Effector memory CD8-positive, alpha-beta T cell (primary cell): ENCODE results near the gene UGT2B17.
"Not testable (repeated sequence)": the region's sequence is repeated elsewhere in the genome, so short reads cannot be mapped to it uniquely, and the experiment has no call there.

Experiments used
- ATAC-seq: fragments of 150-1000 bp; cut with Tn5 transposase; replicated peaks from 2 replicates; pipeline ENCODE4 v1.10.0; 2021; ENCODE audit warnings: mild to moderate bottlenecking, moderate library complexity
- DNase-seq, 3 experiments: peaks; one replicate each; pipeline ENCODE4 v3.0.0; 2021
- H3K27ac Mint-ChIP-seq, 2 donors: one replicate each; pipeline ENCODE4 v1.8.0; 2022; ENCODE audit warnings: mild to moderate bottlenecking in 2 of 2, mixed read lengths in 2 of 2, moderate library complexity in 2 of 2
- H3K27me3 Mint-ChIP-seq, 2 donors: one replicate each; pipeline ENCODE4 v1.8.0; 2022; ENCODE audit warnings: mixed read lengths in 2 of 2
- H3K36me3 Mint-ChIP-seq: one replicate; pipeline ENCODE4 v1.8.0; 2022; ENCODE audit warnings: mild to moderate bottlenecking, moderate library complexity, mixed read lengths; ENCODE audit not compliant: insufficient read depth
- H3K4me1 Mint-ChIP-seq, 2 donors: one replicate each; pipeline ENCODE4 v1.8.0; 2022; ENCODE audit warnings: low read depth in 2 of 2, mixed read lengths in 2 of 2
- H3K4me3 Mint-ChIP-seq, 2 donors: one replicate each; pipeline ENCODE4 v1.8.0; 2022; ENCODE audit warnings: mild to moderate bottlenecking in 2 of 2, mixed read lengths in 2 of 2, moderate library complexity in 2 of 2
- H3K9me3 Mint-ChIP-seq, 2 donors: one replicate each; pipeline ENCODE4 v1.8.0; 2022; ENCODE audit warnings: mixed read lengths in 2 of 2

UGT2B17 gene

DNA sequence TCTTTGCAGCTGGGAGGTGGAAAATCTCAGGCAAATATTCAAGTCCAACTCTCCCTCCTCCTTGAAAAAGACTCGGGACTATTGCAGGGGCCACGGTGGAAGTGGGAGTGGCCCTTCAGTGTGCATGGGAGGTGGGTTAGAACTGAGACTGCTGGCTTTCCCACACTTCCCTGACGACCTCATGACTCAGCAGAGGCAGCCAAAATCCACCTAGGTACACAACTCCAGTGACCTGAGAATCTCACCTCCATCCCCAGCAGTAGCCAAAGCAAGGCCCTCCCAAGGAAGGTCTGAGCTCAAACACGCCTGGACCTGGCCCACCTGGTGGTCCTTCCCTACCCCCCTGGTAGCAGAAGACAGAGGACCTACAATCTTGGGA, 6.2 kb upstream of the UGT2B17 start:
- no peaks in the 10 kb centered on the region for H3K36me3 Mint-ChIP-seq
- peaks cover 10 to 23% of the 10 kb centered on the region in 2 donors for H3K27me3 Mint-ChIP-seq
- peaks cover 0 to 2% of the 10 kb centered on the region in 2 donors for H3K9me3 Mint-ChIP-seq
- ATAC-seq, result no peak
- no peak overlapping the region for H3K4me3 Mint-ChIP-seq
- H3K27ac Mint-ChIP-seq, result no peak overlapping the region
- H3K4me1 Mint-ChIP-seq, result no peaks in the 10 kb centered on the region
- DNase-seq, result no peak

DNA sequence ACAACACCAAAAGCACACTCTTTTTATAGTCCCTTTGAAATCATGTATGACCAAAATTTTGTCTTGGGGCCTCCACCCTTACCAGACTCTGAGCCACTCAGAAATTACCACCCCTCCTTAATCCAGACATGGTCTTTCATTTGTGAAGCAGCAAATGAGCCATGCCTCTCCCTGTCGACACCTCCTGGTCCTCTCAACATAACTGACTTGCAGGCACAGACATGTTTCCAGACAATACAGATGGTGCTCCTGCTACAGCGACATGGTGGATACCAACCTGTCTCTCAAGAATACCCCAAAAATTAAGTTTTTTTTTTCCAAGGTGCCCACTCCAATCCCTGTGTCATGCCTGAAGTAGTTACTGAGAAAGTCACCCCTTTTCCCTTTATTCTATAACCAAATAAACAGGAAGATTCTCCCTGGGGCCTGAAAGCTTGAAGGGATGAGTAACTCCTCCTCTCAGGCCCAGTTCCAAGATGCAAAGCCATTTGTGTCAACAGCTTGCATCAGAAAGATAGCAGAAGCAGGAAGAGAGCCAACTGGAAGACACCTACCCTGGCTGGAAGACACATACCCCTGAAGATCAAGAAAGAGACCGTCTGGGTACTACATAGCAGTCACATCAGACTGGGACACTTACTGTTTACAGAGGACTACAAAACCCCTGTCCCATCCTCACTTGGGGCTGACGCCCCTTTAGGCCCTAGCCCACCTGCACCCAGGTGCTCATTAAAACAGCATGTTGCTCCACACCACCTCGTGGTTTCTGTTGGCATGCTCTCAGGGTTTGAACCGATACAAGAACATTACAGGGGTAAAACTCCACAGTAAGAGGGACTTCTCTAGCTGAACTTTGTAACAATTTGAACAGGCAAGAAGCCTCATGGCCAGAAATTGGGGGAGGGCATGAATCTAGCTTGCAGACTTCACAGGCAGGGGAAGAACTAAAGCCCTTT, 5.5 kb upstream of the UGT2B17 start:
- DNase-seq (no peak), ATAC-seq (no peak)
- no peaks in the 10 kb centered on the region for H3K4me1 Mint-ChIP-seq
- no peaks in the 10 kb centered on the region for H3K36me3 Mint-ChIP-seq
- H3K27ac Mint-ChIP-seq, result no peak overlapping the region
- H3K27me3 Mint-ChIP-seq, result peaks cover 10 to 23% of the 10 kb centered on the region in 2 donors
- no peak overlapping the region for H3K4me3 Mint-ChIP-seq
- peaks cover 0 to 2% of the 10 kb centered on the region in 2 donors for H3K9me3 Mint-ChIP-seq

DNA sequence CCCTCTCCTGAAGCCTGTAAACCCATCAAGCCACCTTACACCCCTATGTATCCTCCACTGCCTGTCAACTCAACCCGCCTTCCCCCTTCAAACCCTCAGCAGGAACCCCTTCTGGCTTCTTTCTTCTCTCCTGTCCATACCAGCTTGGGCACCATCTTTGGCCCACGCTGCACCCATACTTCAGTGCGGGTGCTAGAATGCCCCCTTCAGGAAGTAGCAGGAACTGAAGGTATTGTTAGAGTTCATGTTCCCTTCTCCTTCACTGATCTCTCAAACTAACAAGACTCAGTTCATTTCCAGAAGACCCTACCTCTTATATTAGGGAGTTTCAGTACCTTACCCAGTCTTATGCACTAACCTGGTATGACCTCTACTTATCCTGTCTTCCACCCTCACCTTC, 1.5 kb upstream of the UGT2B17 start:
- peaks cover 10 to 17% of the 10 kb centered on the region in 2 donors for H3K27me3 Mint-ChIP-seq
- no peak overlapping the region for H3K27ac Mint-ChIP-seq
- H3K4me3 Mint-ChIP-seq, result no peak overlapping the region
- no peaks in the 10 kb centered on the region for H3K36me3 Mint-ChIP-seq
- ATAC-seq, result no peak
- no peak for DNase-seq
- H3K4me1 Mint-ChIP-seq, result no peaks in the 10 kb centered on the region
- H3K9me3 Mint-ChIP-seq, result no peaks in the 10 kb centered on the region

DNA sequence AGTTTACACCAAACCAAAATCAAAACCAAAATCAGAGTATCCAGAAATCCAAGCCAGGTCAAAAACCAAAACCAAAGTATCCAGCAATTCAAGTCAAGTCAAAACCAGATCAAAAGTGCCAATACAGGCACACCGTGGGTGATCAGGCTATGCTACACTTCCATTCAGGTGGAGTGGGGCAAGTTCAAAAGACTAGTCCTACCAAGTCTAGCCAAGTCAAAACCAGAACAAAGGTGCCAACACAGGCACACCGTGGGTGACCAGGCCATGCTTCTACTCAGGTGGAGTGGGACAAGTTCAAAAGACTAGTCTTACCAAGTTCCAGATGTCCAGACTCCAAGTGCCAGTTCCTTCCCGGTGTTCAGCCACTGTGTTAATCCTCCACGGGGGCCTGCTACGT, 486 bp downstream of the UGT2B17 start:
- H3K36me3 Mint-ChIP-seq, H3K4me1 Mint-ChIP-seq, DNase-seq, H3K27ac Mint-ChIP-seq, ATAC-seq, H3K27me3 Mint-ChIP-seq, H3K9me3 Mint-ChIP-seq, H3K4me3 Mint-ChIP-seq: not testable (repeated sequence)

DNA sequence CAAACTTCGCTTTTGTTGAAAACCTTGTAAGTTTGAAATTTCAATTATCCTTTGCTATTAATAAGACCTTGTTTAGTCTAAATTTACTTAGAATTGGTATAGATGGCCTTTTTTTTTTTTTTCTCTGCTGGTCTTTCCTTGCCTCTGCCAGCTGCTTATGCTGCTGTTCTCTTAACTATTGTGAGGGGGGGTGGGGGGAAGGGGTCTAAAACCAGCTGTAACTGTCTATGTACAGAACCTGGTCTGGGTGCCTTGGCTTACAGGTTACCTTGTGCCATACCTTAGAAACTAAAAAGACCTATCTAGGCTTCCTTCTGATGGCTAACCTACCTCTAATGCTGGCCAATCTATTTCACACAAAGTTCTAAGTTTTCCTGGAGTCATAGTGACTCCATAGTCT, 1.0 kb downstream of the UGT2B17 start:
- H3K9me3 Mint-ChIP-seq, result no peaks in the 10 kb centered on the region
- DNase-seq (no peak), ATAC-seq (no peak)
- no peaks in the 10 kb centered on the region for H3K36me3 Mint-ChIP-seq
- H3K4me1 Mint-ChIP-seq, result no peaks in the 10 kb centered on the region
- H3K4me3 Mint-ChIP-seq, result no peak overlapping the region
- no peak overlapping the region for H3K27ac Mint-ChIP-seq
- H3K27me3 Mint-ChIP-seq, result peaks cover 0 to 1% of the 10 kb centered on the region in 2 donors

DNA sequence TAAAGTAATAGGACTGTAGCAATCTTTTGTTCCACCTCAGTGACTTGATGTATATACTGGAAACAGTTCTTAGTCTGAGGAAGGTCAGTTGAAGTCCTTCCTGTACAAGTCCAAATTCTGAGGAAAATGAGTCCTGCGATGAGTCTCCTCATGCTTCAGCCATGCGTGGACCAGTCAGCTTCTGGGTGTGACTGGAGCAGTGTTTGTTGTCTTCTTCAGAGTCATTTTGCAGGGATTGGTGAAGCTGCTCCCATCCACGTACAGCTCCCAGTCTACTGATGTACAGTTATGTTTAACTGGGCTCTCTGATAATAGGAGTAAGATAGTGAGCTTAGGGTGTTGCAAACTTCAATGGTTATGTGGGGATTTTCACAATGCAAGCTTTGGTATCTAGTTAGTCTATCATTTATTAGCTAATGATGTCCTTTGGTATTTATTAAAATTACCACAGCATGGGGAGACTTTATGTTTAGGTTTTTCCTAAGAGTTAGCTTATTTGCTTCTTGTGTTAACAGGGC, 3.4 kb downstream of the UGT2B17 start:
- ATAC-seq (no peak), DNase-seq (no peak)
- H3K36me3 Mint-ChIP-seq, result no peaks in the 10 kb centered on the region
- H3K27me3 Mint-ChIP-seq, result no peaks in the 10 kb centered on the region
- H3K9me3 Mint-ChIP-seq, result no peaks in the 10 kb centered on the region
- no peak overlapping the region for H3K4me3 Mint-ChIP-seq
- H3K4me1 Mint-ChIP-seq, result no peaks in the 10 kb centered on the region
- no peak overlapping the region for H3K27ac Mint-ChIP-seq

DNA sequence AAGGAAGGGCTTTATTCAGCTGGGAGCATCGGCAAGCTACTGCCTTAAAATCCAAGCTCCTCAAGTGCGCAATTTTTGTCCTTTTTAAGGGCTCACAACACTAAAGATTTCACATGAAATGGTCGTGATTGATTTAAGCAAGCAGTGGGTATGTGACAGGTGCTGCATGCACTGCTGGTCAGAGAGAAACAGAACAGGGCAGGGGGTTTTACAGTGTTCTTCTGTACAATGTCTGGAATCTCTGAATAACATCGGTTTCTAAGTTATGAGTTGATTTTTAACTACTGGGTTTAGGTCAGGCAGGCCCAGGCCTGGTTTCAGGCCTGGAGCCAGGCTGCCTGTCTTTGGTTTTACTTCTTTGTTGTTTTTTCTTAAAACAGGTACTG, 6.0 kb downstream of the UGT2B17 start:
- no peaks in the 10 kb centered on the region for H3K4me1 Mint-ChIP-seq
- no peaks in the 10 kb centered on the region for H3K36me3 Mint-ChIP-seq
- H3K27me3 Mint-ChIP-seq, result no peaks in the 10 kb centered on the region
- no peak for DNase-seq
- H3K27ac Mint-ChIP-seq, result no peak overlapping the region
- ATAC-seq, result no peak
- H3K4me3 Mint-ChIP-seq, result no peak overlapping the region
- H3K9me3 Mint-ChIP-seq, result no peaks in the 10 kb centered on the region

DNA sequence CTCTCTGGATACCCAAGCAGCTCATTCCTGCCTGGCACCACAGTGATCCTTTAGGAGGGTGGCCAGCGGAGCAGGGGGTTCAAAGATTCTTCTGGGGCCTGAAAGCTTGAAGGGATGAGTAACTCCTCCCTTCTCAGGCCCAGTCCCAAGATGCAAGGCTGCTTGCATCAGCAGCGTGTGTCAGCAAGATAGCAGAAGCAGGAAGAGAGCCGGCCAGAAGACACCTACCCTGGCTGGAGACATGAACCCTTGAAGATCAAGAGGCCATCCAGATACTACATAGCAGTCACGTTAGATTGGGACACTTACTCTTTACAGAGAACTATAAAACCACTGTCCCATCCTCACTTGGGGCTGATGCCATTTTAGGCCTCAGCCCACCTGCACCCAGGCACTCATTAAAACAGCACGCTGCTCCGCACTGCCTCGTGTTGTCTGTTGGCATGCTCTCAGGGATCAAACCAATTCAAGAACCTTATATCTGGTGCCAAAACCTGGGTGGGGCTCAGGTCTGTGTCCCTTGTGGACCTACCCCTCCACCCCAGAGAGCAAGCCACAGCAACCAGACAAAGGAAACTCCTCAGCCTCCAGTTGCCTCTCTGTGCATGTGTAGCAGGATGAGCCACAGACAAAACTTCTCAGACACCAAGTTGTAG, 6.5 kb downstream of the UGT2B17 start:
- Mint-ChIP-seq H3K4me1 (no peaks in the 10 kb centered on the region), H3K36me3 (no peaks in the 10 kb centered on the region), H3K27ac (no peak overlapping the region), H3K4me3 (no peak overlapping the region), H3K27me3 (no peaks in the 10 kb centered on the region), H3K9me3 (no peaks in the 10 kb centered on the region)
- ATAC-seq, result no peak
- no peak for DNase-seq

DNA sequence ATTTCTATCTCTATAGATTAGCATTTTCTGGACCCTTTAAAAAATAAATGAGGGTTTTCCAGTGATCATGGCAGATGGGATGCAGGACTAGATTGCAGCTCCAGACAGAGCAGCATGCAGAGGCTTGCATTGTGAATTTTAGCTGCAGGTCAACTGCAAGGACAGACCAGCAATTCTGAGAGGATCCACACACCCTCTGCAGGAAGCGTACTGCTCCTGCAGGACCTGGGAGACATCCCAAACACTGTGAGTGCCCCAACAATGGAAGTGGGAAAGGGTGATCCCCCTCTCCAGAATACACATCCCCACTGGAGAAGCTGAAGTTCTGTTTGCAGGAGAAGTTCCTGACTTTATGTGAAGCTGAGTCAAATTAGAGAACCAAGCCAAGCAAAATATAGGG, 7.1 kb downstream of the UGT2B17 start:
- not testable (repeated sequence) for H3K9me3 Mint-ChIP-seq, ATAC-seq, H3K4me3 Mint-ChIP-seq, DNase-seq, H3K36me3 Mint-ChIP-seq, H3K4me1 Mint-ChIP-seq, H3K27ac Mint-ChIP-seq, H3K27me3 Mint-ChIP-seq

DNA sequence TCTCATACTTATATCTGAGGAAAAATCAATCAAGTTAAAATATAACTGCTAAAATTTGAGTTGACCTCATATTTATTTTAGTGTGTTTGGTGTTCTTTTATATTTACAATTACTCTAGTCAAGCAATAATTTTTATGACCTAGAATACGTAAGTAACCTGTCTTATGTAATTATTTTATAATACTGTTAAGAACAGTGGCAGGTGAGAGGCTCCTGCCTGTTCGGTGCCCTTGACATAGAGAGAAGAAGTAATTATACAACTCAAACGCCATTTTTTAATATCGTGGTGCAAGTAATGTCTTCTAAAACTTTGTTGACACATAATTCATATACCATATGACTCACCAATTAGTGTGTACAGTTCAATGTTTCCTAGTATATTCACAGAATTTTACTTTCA, 7.6 kb downstream of the UGT2B17 start:
- not testable (repeated sequence) for H3K9me3 Mint-ChIP-seq, H3K27me3 Mint-ChIP-seq, H3K4me3 Mint-ChIP-seq, ATAC-seq, H3K27ac Mint-ChIP-seq, H3K4me1 Mint-ChIP-seq, DNase-seq, H3K36me3 Mint-ChIP-seq

DNA sequence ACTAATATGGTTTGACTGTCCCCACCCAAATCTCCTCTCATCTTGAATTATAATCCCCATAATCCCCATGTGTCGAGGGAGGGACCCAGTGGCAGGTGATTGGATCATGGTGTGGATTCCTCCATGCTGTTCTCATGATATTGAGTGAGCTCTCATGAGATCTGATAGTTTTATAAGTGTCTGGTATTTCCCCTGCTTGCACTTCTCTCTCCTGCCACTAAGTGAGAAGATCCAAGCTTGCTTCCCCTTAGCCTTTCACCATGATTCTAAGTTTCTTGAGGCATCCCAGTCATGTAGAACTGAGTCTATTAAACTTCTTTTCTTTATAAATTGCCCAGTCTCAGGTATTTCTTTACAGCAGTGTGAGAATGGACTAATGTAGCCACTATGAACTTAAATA, 9.8 kb downstream of the UGT2B17 start:
- not testable (repeated sequence) for H3K36me3 Mint-ChIP-seq, H3K4me3 Mint-ChIP-seq, H3K27me3 Mint-ChIP-seq, ATAC-seq, DNase-seq, H3K4me1 Mint-ChIP-seq, H3K27ac Mint-ChIP-seq, H3K9me3 Mint-ChIP-seq

DNA sequence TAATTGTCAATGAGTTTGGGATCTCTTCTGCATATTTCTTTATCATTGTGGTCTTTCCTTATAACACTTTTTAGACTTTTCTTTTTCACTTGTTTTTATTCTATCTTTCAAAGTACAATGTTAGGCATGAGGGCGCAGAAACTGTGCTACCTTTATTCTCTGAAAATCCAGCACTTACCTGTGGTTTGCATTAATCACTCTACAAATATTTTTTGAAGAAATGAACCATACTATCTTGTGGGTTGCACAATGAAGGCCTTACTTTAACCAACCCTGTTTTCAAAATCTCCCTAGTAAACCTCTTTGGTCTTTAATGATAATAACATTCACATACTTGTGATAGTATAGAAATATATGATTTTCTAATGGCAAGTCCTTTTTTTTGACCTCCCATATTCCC, 11.0 kb downstream of the UGT2B17 start:
- H3K4me1 Mint-ChIP-seq, H3K27me3 Mint-ChIP-seq, ATAC-seq, H3K9me3 Mint-ChIP-seq, H3K27ac Mint-ChIP-seq, H3K36me3 Mint-ChIP-seq, H3K4me3 Mint-ChIP-seq, DNase-seq: not testable (repeated sequence)

DNA sequence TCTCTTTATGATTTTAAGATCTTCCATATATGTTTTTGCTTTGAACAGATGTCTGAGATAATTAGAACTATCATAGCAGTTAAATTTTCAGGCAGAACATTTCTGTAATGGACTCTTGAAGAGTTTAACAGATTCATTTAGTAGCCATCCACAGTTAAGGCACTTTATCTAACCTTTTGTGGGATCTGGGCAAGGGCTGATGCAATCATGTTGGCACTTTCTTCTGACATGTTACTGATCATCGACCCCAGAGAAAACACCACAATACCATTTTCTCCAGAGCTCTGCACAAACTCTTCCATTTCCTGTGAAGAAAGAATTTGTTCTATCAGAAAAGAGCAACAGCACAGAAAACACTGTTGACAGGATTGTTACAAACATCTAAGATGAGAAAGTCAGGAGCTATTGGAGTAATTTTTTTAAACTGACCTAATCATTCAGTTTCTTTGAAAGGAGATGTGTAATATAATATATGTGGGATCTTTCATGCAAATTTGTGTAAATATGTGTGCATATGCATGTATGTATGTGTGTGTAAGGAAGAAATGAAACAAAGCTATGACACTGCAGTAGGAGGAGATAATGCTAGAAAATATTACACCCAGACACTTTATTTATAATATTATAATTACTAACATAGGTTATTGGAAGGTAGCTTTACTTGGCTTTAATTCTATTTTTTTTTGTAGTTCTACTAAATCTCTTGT, 15.6 kb downstream of the UGT2B17 start:
- H3K27ac Mint-ChIP-seq, H3K27me3 Mint-ChIP-seq, H3K36me3 Mint-ChIP-seq, H3K4me1 Mint-ChIP-seq, DNase-seq, H3K4me3 Mint-ChIP-seq, H3K9me3 Mint-ChIP-seq, ATAC-seq: not testable (repeated sequence)
